Vagina (tissue), 2 donors: ENCODE measurements around the gene DMAC2L. TPM values are rescaled to one million over a fixed set of nuclear protein-coding genes. Genes with fewer than 3 reads are reported as not detected.

Source experiments
- DNase-seq, 2 donors: peaks; one replicate each; pipeline ENCODE4 v3.0.0-alpha.2; 2017; ENCODE audit errors: extremely low spot score in 2 of 2
- H3K27ac ChIP-seq: fragments of 200-600 bp; sonication (generic); one replicate; pipeline ENCODE4 v1.5.1; 2019
- H3K27me3 ChIP-seq: fragments of 200-600 bp; sonication (generic); one replicate; pipeline ENCODE4 v1.5.1; 2019
- H3K36me3 ChIP-seq, 2 donors: fragments of 200-600 bp; sonication (generic); one replicate each; pipeline ENCODE4 v1.5.1; 2017 to 2019
- H3K4me1 ChIP-seq: fragments of 200-600 bp; sonication (generic); one replicate; pipeline ENCODE4 v1.5.1; 2019
- H3K4me3 ChIP-seq, 2 donors: fragments of 200-600 bp; sonication (generic); 1 replicate in 1 of 2; 2 replicates in 1 of 2; pipeline ENCODE4 v1.5.1; 2016 to 2019
- H3K9me3 ChIP-seq: fragments of 200-600 bp; sonication (generic); one replicate; pipeline ENCODE4 v1.5.1; 2019
- CTCF ChIP-seq, 3 experiments: fragments of 450-650 bp in 2 of 3; fragments of 200-600 bp in 1 of 3; sonication (generic) in 1 of 3; IDR thresholded peaks; one replicate each; pipeline ENCODE4 v1.5.1; 2017 to 2019; ENCODE audit warnings: antibody characterized with exemption in 3 of 3, mild to moderate bottlenecking in 2 of 3, moderate library complexity in 2 of 3
- POLR2A ChIP-seq, 2 donors: fragments of 450-650 bp; IDR thresholded peaks; one replicate each; pipeline ENCODE4 v1.6.1; 2017; ENCODE audit warnings: antibody characterized with exemption in 2 of 2, mild to moderate bottlenecking in 2 of 2, moderate library complexity in 2 of 2
- POLR2AphosphoS5 ChIP-seq, 2 donors: sonication (generic); formaldehyde crosslinking; IDR thresholded peaks; one replicate each; pipeline ENCODE4 v1.9.0; 2017; ENCODE audit warnings: antibody characterized with exemption in 2 of 2, mild to moderate bottlenecking in 2 of 2, low read depth in 1 of 2; ENCODE audit not compliant: insufficient read depth in 1 of 2
- intact Hi-C: fragments of 100-400 bp; cut with DNase I; formaldehyde crosslinking; loops from one replicate; pipeline ENCODE4 v1.15.1; 2023
- total RNA-seq: library from RNA; depleted of rRNA; stranded (reverse); fragments of >200 nt; gene quantifications from one replicate; pipeline ENCODE4 v1.2.3, GENCODE V29; 2016

The DMAC2L gene
- total RNA-seq, 1 donor from 2014 or later = 31.4 TPM

GRCh38 chr14:50335389-50335788 is 23.3 kb downstream of the DMAC2L start:
- intact Hi-C loops = no loop called here
- Histone ChIP-seq H3K36me3 (peaks cover 0 to 7% of the 10 kb centered on the region in 2 donors), H3K4me1 (peaks cover 58% of the 10 kb centered on the region)

GRCh38 chr14:50335989-50336824 is 24.1 kb downstream of the DMAC2L start:
- no peak for DNase-seq
- intact Hi-C loops = no loop called here
- H3K4me1 ChIP-seq = peaks cover 67% of the 10 kb centered on the region
- H3K9me3 ChIP-seq = no peaks in the 10 kb centered on the region
- peaks cover 0 to 7% of the 10 kb centered on the region in 2 donors for H3K36me3 ChIP-seq
- no peak overlapping the region for H3K4me3 ChIP-seq
- H3K27me3 ChIP-seq = no peaks in the 10 kb centered on the region
- peak overlapping the region; percentile 70 for H3K27ac ChIP-seq
- TF ChIP-seq POLR2A (IDR thresholded peaks at IDR 0.05) (no peak), CTCF (IDR thresholded peaks at IDR 0.05) (no peak), POLR2AphosphoS5 (IDR thresholded peaks at IDR 0.05; ENCODE audit: insufficient read depth in 1 of 2, low read depth in 1 of 2) (no peak)

More at GRCh38 chr14:50335389-50335788, 23.3 kb downstream of the DMAC2L start:
- H3K9me3 ChIP-seq = no peaks in the 10 kb centered on the region
- H3K27me3 ChIP-seq = no peaks in the 10 kb centered on the region
- H3K27ac ChIP-seq = peak overlapping the region; percentile 70
- TF ChIP-seq CTCF (IDR thresholded peaks at IDR 0.05) (peak in 1 of 3 experiments; percentile 1), POLR2A (IDR thresholded peaks at IDR 0.05) (no peak), POLR2AphosphoS5 (IDR thresholded peaks at IDR 0.05; ENCODE audit: insufficient read depth in 1 of 2, low read depth in 1 of 2) (peak in 1 of 2 donors; percentile 83)
- H3K4me3 ChIP-seq = no peak overlapping the region
- no peak for DNase-seq

- DNase-seq = no peak
- intact Hi-C loops = no loop called here
These were observed 26.5 kb downstream of the DMAC2L start for GRCh38 chr14:50338587-50338986.

GRCh38 chr14:50339178-50339804 is 27.2 kb downstream of the DMAC2L start:
- TF ChIP-seq CTCF (IDR thresholded peaks at IDR 0.05) (no peak), POLR2AphosphoS5 (IDR thresholded peaks at IDR 0.05; ENCODE audit: insufficient read depth in 1 of 2, low read depth in 1 of 2) (no peak), POLR2A (IDR thresholded peaks at IDR 0.05) (no peak)
- intact Hi-C loops = no loop called here
- no peak for DNase-seq
- Histone ChIP-seq H3K9me3 (no peaks in the 10 kb centered on the region), H3K27ac (peak overlapping the region; percentile 83), H3K4me3 (no peak overlapping the region), H3K27me3 (no peaks in the 10 kb centered on the region), H3K4me1 (peaks cover 67% of the 10 kb centered on the region), H3K36me3 (no peaks in the 10 kb centered on the region)

More at GRCh38 chr14:50338587-50338986, 26.5 kb downstream of the DMAC2L start:
- H3K27ac ChIP-seq = peak overlapping the region; percentile 83
- no peaks in the 10 kb centered on the region for H3K9me3 ChIP-seq
- H3K36me3 ChIP-seq = no peaks in the 10 kb centered on the region
- TF ChIP-seq CTCF (IDR thresholded peaks at IDR 0.05) (no peak), POLR2A (IDR thresholded peaks at IDR 0.05) (no peak), POLR2AphosphoS5 (IDR thresholded peaks at IDR 0.05; ENCODE audit: insufficient read depth in 1 of 2, low read depth in 1 of 2) (no peak)
- no peaks in the 10 kb centered on the region for H3K27me3 ChIP-seq
- H3K4me3 ChIP-seq = no peak overlapping the region
- H3K4me1 ChIP-seq = peaks cover 63% of the 10 kb centered on the region
